Cardiac fibroblast (primary cell): ENCODE measurements around the gene RPL18.

ENCODE experiments used
- DNase-seq, 2 donors: peaks; one replicate each; pipeline versions ENCODE4 v3.0.0 to v3.0.0-alpha.2; 2010; ENCODE audit warnings: low read depth in 2 of 2
- H3K4me3 ChIP-seq, 2 donors: replicated peaks in 1 of 2; 1 replicate in 1 of 2; 2 replicates in 1 of 2; pipeline ENCODE4 v1.5.1; 2011; ENCODE audit warnings: low read depth in 2 of 2, low read length in 2 of 2, mild to moderate bottlenecking in 2 of 2, moderate library complexity in 1 of 2
- CTCF ChIP-seq: IDR thresholded peaks from one replicate; pipeline ENCODE4 v1.5.1; 2011; ENCODE audit warnings: low read depth, mild to moderate bottlenecking, low read length, inconsistent platforms

The RPL18 gene

GRCh38 chr19:48618916-48619691 lies at the start of gene RPL18, which contains the start of gene SPHK2:
RPL18 (minus strand) TSS chr19:48619178; CDS start chr19:48619143, 35 bp downstream.
SPHK2 (plus strand) TSS chr19:48619506; CDS start chr19:48620515, 1,009 bp downstream.
- DNase-seq = peak; percentile 100
- no peak for TF ChIP-seq CTCF
- H3K4me3 ChIP-seq = peak within 1 kb of the TSS; percentile 66 to 69

GRCh38 chr19:48668761-48669160 lies 49.8 kb upstream of the RPL18 start:
- no peak overlapping the region for H3K4me3 ChIP-seq
- no peak for DNase-seq
- no peak for TF ChIP-seq CTCF

GRCh38 chr19:48668332-48668731 lies 49.4 kb upstream of the RPL18 start:
- no peak for TF ChIP-seq CTCF

GRCh38 chr19:48665786-48666185 lies 46.8 kb upstream of the RPL18 start:
- no peak for TF ChIP-seq CTCF
- no peak for DNase-seq
- no peak overlapping the region for H3K4me3 ChIP-seq

More at GRCh38 chr19:48668332-48668731, 49.4 kb upstream of the RPL18 start:
- no peak for DNase-seq
- no peak overlapping the region for H3K4me3 ChIP-seq

- no peak for DNase-seq
- H3K4me3 ChIP-seq = no peak overlapping the region
- no peak for TF ChIP-seq CTCF
These were observed 45.5 kb upstream of the RPL18 start for GRCh38 chr19:48664476-48664875.

GRCh38 chr19:48663667-48664066 lies 44.7 kb upstream of the RPL18 start:
- no peak for DNase-seq
- no peak overlapping the region for H3K4me3 ChIP-seq
- no peak for TF ChIP-seq CTCF

- TF ChIP-seq CTCF = no peak
- no peak for DNase-seq
- no peak overlapping the region for H3K4me3 ChIP-seq
These were observed 42.7 kb upstream of the RPL18 start for GRCh38 chr19:48661711-48662090.
